Heart left ventricle (tissue), 16 donors: Measurements from ENCODE around the gene CSTF1. TPM values are rescaled to one million over a fixed set of nuclear protein-coding genes. Genes with fewer than 3 reads are reported as not detected.

Experiments
- ATAC-seq, 4 donors: fragments of 200-7000 bp; cut with Tn5 transposase; one replicate each; pipeline ENCODE4 v1.9.1; 2020 to 2022; ENCODE audit warnings: moderate library complexity in 4 of 4, mild to moderate bottlenecking in 3 of 4, moderate number of reproducible peaks in 1 of 4
- DNase-seq, 5 donors: peaks; one replicate each; pipeline ENCODE4 v3.0.0-alpha.2; 2020
- H3K27ac ChIP-seq, 12 donors: fragments of 200-600 bp; sonication (generic) in 4 of 12; one replicate each; pipeline versions ENCODE4 v1.5.0 to v1.8.0; 2016 to 2022; ENCODE audit warnings: mild to moderate bottlenecking in 2 of 12
- H3K27me3 ChIP-seq, 9 donors: fragments of 200-600 bp; sonication (generic) in 2 of 9; one replicate each; pipeline versions ENCODE4 v1.5.1 to v1.8.0; 2016 to 2022; ENCODE audit warnings: mild to moderate bottlenecking in 3 of 9
- H3K36me3 ChIP-seq, 9 donors: fragments of 200-600 bp; sonication (generic) in 2 of 9; one replicate each; pipeline versions ENCODE4 v1.5.0 to v1.8.0; 2018 to 2022; ENCODE audit warnings: mild to moderate bottlenecking in 2 of 9
- H3K4me1 ChIP-seq, 12 donors: fragments of 200-600 bp; sonication (generic) in 4 of 12; one replicate each; pipeline versions ENCODE4 v1.5.0 to v1.8.0; 2016 to 2022; ENCODE audit warnings: mild to moderate bottlenecking in 3 of 12
- H3K4me3 ChIP-seq, 12 donors: fragments of 200-600 bp; sonication (generic) in 4 of 12; one replicate each; pipeline versions ENCODE4 v1.5.0 to v1.8.0; 2017 to 2022; ENCODE audit warnings: mild to moderate bottlenecking in 9 of 12, moderate library complexity in 4 of 12
- H3K9me3 ChIP-seq, 12 donors: fragments of 200-600 bp; sonication (generic) in 4 of 12; one replicate each; pipeline versions ENCODE4 v1.5.0 to v1.8.0; 2016 to 2022; ENCODE audit warnings: mild to moderate bottlenecking in 1 of 12
- CTCF ChIP-seq, 12 donors: fragments of 200-600 bp; sonication (generic) in 4 of 12; IDR thresholded peaks; one replicate each; pipeline versions ENCODE4 v1.5.0 to v1.8.0; 2018 to 2022; ENCODE audit warnings: antibody characterized with exemption in 12 of 12, mild to moderate bottlenecking in 5 of 12
- POLR2A ChIP-seq, 2 donors: fragments of 450-650 bp; IDR thresholded peaks; one replicate each; pipeline ENCODE4 v1.6.1; 2017; ENCODE audit warnings: antibody characterized with exemption in 2 of 2, mild to moderate bottlenecking in 2 of 2, moderate library complexity in 2 of 2
- WGBS, 4 donors: extraction: QIAGEN DNeasy Blood & Tissue Kit in 2 of 4; methylation state at CpG; one replicate each; pipeline versions ENCODE4 v1.1.5 to v1.1.7; 2013 to 2018; 5-methylcytosine and 5-hydroxymethylcytosine counted together
- intact Hi-C, 10 donors: fragments of 100-400 bp; cut with DNase I; formaldehyde crosslinking; loops; one replicate each; pipeline versions ENCODE4 v1.11.1 to v1.14.2; 2022
- polyA plus RNA-seq, 2 donors: library from polyadenylated mRNA; stranded (reverse); fragments of 200-250 nt; gene quantifications; one replicate each; pipeline ENCODE4 v1.2.3, GENCODE V29; 2013
- total RNA-seq, 9 donors: library from RNA; depleted of rRNA in 2 of 9; stranded (reverse); fragments of >200 nt in 2 of 9; fragmentation: NEBNext Ultra II Directional in 3 of 9; extraction: Animal tissue kit (Norgen Biotek cat#: 25700) in 3 of 9; gene quantifications; one replicate each; pipeline versions ENCODE4 v1.1.0 to v1.2.4, GENCODE V29; 2016 to 2023
- donor health status: ischemic (EF 13 %, LVEDD 7.1; RV severe dilation, severe dysfunction).
- donor health status: healthy with polysubstance abuse.
- donor health status: DM: no; HTN: yes; CAD: no.
- donor health status: DM: no; HTN: no; CAD: no.
- donor health status: ischemic (EF 25% LVEDD 6.9; RV normal size, moderate dysfunction).
- donor health status: ischemic (EF 25% LVEDD 5.7; RV mildly dilated, moderate dysfunction).
- donor health status: healthy.
- donor health status: DM: yes; HTN: yes; CAD: no.
- donor health status: ischemic (EF 35%, LVEDD 5.7; RV mildly dilated, moderate dysfunction).
- donor health status: nonischemic (EF 11% LVEDD 7.7; RV severe dilation, severe dysfunction).
- donor health status: DM: yes; HTN: yes; CAD: no.
- donor health status: PGD.
- donor health status: ischemic (EF 29% LVEDD 5.4; RV normal size, mild dysfunction).
- donor health status: nonischemic (EF 23%, LVEDD 6.1; RV moderate dilation, normal function).

CSTF1 gene
- total and polyA plus RNA-seq, 11 donors: 4.2 to 27.3 (median 21.4) TPM

GRCh38 chr20:56358600-56359211, 33.7 kb upstream of the CSTF1 start, which contains the start of gene FAM210B:
TSS of gene FAM210B (plus strand) at chr20:56358974. CDS start at chr20:56359006, 32 bp downstream.
- WGBS, 4 donors: 1 to 10% (median 2%) methylated on average over 9 to 63 of the region's 63 CpGs
- H3K27ac ChIP-seq: peak within 1 kb of the TSS; percentile 81 to 91 (median 86)
- H3K4me3 ChIP-seq: peak within 1 kb of the TSS; percentile 68 to 99 (median 89)
- H3K27me3 ChIP-seq: no peaks in the 10 kb centered on the region
- no peaks in the 10 kb centered on the region for H3K9me3 ChIP-seq
- peaks cover 0 to 14% (median 0%) of the 10 kb centered on the region in 9 donors for H3K36me3 ChIP-seq
- peaks cover 6 to 42% (median 30%) of the 10 kb centered on the region in 12 donors for H3K4me1 ChIP-seq
- intact Hi-C loops: loop anchor here in 4 of 10 donors (1.0 to 5.0 kb wide), 3 partner anchors 34 kb away; partner anchors contain the start of genes AURKA (in 4 of the 4) and CSTF1 (in 4 of the 4)
- peak; percentile 89 to 94 (median 93) for DNase-seq
- peak; percentile 92 to 98 (median 96) for ATAC-seq
- TF ChIP-seq POLR2A (IDR thresholded peaks at IDR 0.05) (peak; percentile 33 to 59), CTCF (IDR thresholded peaks at IDR 0.05) (no peak)

- Histone ChIP-seq H3K27me3 (no peaks in the 10 kb centered on the region), H3K4me3 (peak overlapping the region; percentile 68 to 99 (median 89)), H3K9me3 (no peaks in the 10 kb centered on the region), H3K36me3 (peaks cover 0 to 14% (median under 1%) of the 10 kb centered on the region in 9 donors), H3K27ac (peak overlapping the region; percentile 81 to 91 (median 86)), H3K4me1 (peaks cover 6 to 42% (median 30%) of the 10 kb centered on the region in 12 donors)
- TF ChIP-seq POLR2A (IDR thresholded peaks at IDR 0.05): no peak
- no peak for TF ChIP-seq CTCF (IDR thresholded peaks at IDR 0.05)
- intact Hi-C loops: loop anchor here in 4 of 10 donors (1.0 to 5.0 kb wide), 3 partner anchors 33 kb away; partner anchors contain the start of genes AURKA (in 4 of the 4) and CSTF1 (in 4 of the 4)
- peak; percentile 37 to 73 (median 60) for DNase-seq
- 3 to 7% (median 5%) methylated on average over 36 to 51 of the region's 51 CpGs for WGBS, 4 donors
- ATAC-seq: peak; percentile 39 to 69 (median 58)
Measured at GRCh38 chr20:56359212-56360132, 33.0 kb upstream of the CSTF1 start.

GRCh38 chr20:56360133-56360907, 32.1 kb upstream of the CSTF1 start:
- peaks cover 0 to 22% (median 9%) of the 10 kb centered on the region in 9 donors for H3K36me3 ChIP-seq
- peak overlapping the region; percentile 81 to 91 (median 86) for H3K27ac ChIP-seq
- no peaks in the 10 kb centered on the region for H3K9me3 ChIP-seq
- intact Hi-C loops: no loop called here
- peak in 2 of 5 donors; percentile 35 to 41 for DNase-seq
- H3K27me3 ChIP-seq: no peaks in the 10 kb centered on the region
- TF ChIP-seq POLR2A (IDR thresholded peaks at IDR 0.05) (no peak), CTCF (IDR thresholded peaks at IDR 0.05) (no peak)
- H3K4me1 ChIP-seq: peaks cover 6 to 42% (median 30%) of the 10 kb centered on the region in 12 donors
- peak in 1 of 4 donors; percentile 9 for ATAC-seq
- H3K4me3 ChIP-seq: peak overlapping the region; percentile 68 to 99 (median 89)
- 59 to 73% (median 67%) methylated on average over 11 to 14 of the region's 14 CpGs for WGBS, 4 donors
